Measurements from ENCODE around the gene PRPF38B. TPM values are rescaled to one million over a fixed set of nuclear protein-coding genes. Genes with fewer than 3 reads are reported as not detected.

The PRPF38B gene
- total and polyA plus RNA-seq, 2 donors (not counting 1 experiment from before 2014, with no cell fraction given) = 17.8 to 28.8 TPM

DNA sequence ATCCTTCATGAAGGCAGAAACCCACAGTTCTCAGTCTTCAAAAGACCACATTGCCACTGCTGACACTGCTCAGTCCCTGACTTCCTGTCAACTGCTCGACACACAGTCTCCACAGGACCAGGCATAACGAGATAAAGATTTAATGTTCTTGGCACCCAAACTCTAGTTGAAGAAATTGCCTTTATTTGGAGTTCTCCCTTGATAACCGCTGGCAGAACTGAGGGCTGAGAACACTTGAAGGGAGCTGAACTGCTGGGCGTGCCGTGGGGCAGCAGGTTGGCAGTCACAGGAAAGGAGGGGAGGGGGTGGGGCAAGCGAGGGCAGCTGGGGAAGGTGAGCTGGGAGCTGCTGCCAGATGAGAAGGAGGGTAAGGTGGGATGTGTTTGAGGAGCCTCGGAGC, 47.1 kb upstream of the PRPF38B start:
- no peaks in the 10 kb centered on the region for H4K20me1 ChIP-seq (ENCODE audit: control insufficient read depth, extremely low read depth, insufficient read depth, low read length)
- no peaks in the 10 kb centered on the region for H3K9me3 ChIP-seq (ENCODE audit: control insufficient read depth, insufficient read depth, low read depth, low read length)
- H3K4me2 ChIP-seq (ENCODE audit: extremely low read depth, insufficient read depth, low read length) = no peak overlapping the region
- H3K9ac ChIP-seq (ENCODE audit: insufficient read depth, low read length) = no peak overlapping the region
- no peak for DNase-seq (ENCODE audit: low read depth in 2 of 2)
- H3K4me1 ChIP-seq (ENCODE audit: control insufficient read depth, extremely low read depth, insufficient read depth, low read length) = peaks cover 7% of the 10 kb centered on the region
- H3K27me3 ChIP-seq (ENCODE audit: control insufficient read depth, insufficient read depth, low read length) = no peaks in the 10 kb centered on the region
- no peak overlapping the region for H3K27ac ChIP-seq (ENCODE audit: insufficient read depth, low read length)
- no peak overlapping the region for H2AFZ ChIP-seq (ENCODE audit: low read length)
- no peak overlapping the region for H3K4me3 ChIP-seq (replicated peaks in 1 of 4; ENCODE audit: control extremely low read depth in 1 of 4, insufficient read depth in 1 of 4, low read depth in 3 of 4, low read length in 4 of 4)
- no peak for TF ChIP-seq EZH2 (IDR thresholded peaks at IDR 0.05; ENCODE audit: low read length, missing control alignments)
- TF ChIP-seq, protein P1, sequence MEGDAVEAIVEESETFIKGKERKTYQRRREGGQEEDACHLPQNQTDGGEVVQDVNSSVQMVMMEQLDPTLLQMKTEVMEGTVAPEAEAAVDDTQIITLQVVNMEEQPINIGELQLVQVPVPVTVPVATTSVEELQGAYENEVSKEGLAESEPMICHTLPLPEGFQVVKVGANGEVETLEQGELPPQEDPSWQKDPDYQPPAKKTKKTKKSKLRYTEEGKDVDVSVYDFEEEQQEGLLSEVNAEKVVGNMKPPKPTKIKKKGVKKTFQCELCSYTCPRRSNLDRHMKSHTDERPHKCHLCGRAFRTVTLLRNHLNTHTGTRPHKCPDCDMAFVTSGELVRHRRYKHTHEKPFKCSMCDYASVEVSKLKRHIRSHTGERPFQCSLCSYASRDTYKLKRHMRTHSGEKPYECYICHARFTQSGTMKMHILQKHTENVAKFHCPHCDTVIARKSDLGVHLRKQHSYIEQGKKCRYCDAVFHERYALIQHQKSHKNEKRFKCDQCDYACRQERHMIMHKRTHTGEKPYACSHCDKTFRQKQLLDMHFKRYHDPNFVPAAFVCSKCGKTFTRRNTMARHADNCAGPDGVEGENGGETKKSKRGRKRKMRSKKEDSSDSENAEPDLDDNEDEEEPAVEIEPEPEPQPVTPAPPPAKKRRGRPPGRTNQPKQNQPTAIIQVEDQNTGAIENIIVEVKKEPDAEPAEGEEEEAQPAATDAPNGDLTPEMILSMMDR (conservative IDR thresholded peaks at IDR 0.05 in 1 of 2, IDR thresholded peaks at IDR 0.05 in 1 of 2; ENCODE audit: low read depth in 1 of 2, low read length in 2 of 2) = no peak
- no peaks in the 10 kb centered on the region for H3K36me3 ChIP-seq (ENCODE audit: control insufficient read depth, insufficient read depth, low read length)
- H3K79me2 ChIP-seq (ENCODE audit: control insufficient read depth, insufficient read depth, low read length) = no peaks in the 10 kb centered on the region

DNA sequence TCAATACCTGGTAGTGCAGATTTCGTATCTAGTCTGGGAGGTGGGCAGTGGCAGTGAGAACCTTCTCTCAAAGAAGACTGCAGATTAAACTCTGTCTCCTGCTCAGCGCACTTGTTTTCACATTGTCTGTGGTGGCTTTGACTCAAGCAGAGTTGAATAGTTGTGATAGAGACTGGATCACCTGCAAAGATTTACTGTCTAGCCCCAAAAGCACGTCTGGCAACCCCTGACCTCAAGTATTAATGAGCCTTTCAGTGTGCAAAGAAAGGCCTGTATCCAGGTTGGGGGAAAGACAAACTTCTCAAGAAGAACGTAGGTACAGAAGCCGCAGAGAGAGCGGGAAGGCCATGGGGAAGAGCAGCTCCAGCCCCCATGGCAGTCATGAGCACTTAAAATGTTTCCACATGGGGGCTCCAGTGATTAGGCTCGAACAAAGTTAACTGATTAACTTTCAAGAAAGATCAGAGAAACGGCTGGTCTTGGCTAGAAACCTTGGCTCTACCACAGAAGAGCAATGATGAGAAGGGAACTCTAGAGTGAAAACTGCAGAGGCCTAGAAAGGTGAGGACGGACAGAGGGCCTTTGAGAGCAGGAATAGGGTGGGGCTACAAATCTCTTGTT, 46.4 kb upstream of the PRPF38B start:
- H3K79me2 ChIP-seq (ENCODE audit: control insufficient read depth, insufficient read depth, low read length) = no peaks in the 10 kb centered on the region
- H3K4me2 ChIP-seq (ENCODE audit: extremely low read depth, insufficient read depth, low read length) = no peak overlapping the region
- DNase-seq (ENCODE audit: low read depth in 2 of 2) = no peak
- no peaks in the 10 kb centered on the region for H3K9me3 ChIP-seq (ENCODE audit: control insufficient read depth, insufficient read depth, low read depth, low read length)
- H3K4me3 ChIP-seq (replicated peaks in 1 of 4; ENCODE audit: control extremely low read depth in 1 of 4, insufficient read depth in 1 of 4, low read depth in 3 of 4, low read length in 4 of 4) = no peak overlapping the region
- no peaks in the 10 kb centered on the region for H3K27me3 ChIP-seq (ENCODE audit: control insufficient read depth, insufficient read depth, low read length)
- H3K4me1 ChIP-seq (ENCODE audit: control insufficient read depth, extremely low read depth, insufficient read depth, low read length) = peaks cover 7% of the 10 kb centered on the region
- H3K36me3 ChIP-seq (ENCODE audit: control insufficient read depth, insufficient read depth, low read length) = no peaks in the 10 kb centered on the region
- no peak overlapping the region for H3K9ac ChIP-seq (ENCODE audit: insufficient read depth, low read length)
- TF ChIP-seq EZH2 (IDR thresholded peaks at IDR 0.05; ENCODE audit: low read length, missing control alignments) = no peak
- TF ChIP-seq, protein P1 (conservative IDR thresholded peaks at IDR 0.05 in 1 of 2, IDR thresholded peaks at IDR 0.05 in 1 of 2; ENCODE audit: low read depth in 1 of 2, low read length in 2 of 2) = no peak
- no peak overlapping the region for H2AFZ ChIP-seq (ENCODE audit: low read length)
- H3K27ac ChIP-seq (ENCODE audit: insufficient read depth, low read length) = no peak overlapping the region
- no peaks in the 10 kb centered on the region for H4K20me1 ChIP-seq (ENCODE audit: control insufficient read depth, extremely low read depth, insufficient read depth, low read length)

DNA sequence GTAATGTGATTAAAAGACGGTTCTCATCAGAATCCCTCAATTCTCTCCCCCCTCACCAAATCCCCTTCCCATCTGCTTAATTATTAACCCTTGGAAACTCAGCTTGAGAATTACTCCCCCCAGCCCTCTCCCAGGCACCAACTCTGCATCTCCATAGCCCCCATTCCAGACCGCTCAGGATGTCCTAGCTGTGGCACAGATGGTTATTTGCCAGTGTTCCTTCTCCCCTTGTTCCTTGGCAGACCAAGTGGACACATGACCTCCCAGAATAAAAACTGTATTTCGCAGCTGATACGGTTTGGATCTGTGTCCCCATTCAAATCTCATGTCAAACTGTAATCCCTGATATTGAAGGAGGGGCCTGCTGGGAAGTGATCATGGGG, 45.9 kb upstream of the PRPF38B start:
- H4K20me1 ChIP-seq (ENCODE audit: control insufficient read depth, extremely low read depth, insufficient read depth, low read length) = no peaks in the 10 kb centered on the region
- no peak overlapping the region for H3K27ac ChIP-seq (ENCODE audit: insufficient read depth, low read length)
- no peak overlapping the region for H3K4me3 ChIP-seq (replicated peaks in 1 of 4; ENCODE audit: control extremely low read depth in 1 of 4, insufficient read depth in 1 of 4, low read depth in 3 of 4, low read length in 4 of 4)
- H3K79me2 ChIP-seq (ENCODE audit: control insufficient read depth, insufficient read depth, low read length) = no peaks in the 10 kb centered on the region
- peaks cover 7% of the 10 kb centered on the region for H3K4me1 ChIP-seq (ENCODE audit: control insufficient read depth, extremely low read depth, insufficient read depth, low read length)
- peak overlapping the region; percentile 85 for H2AFZ ChIP-seq (ENCODE audit: low read length)
- TF ChIP-seq, protein P1 (conservative IDR thresholded peaks at IDR 0.05 in 1 of 2, IDR thresholded peaks at IDR 0.05 in 1 of 2; ENCODE audit: low read depth in 1 of 2, low read length in 2 of 2) = no peak
- TF ChIP-seq EZH2 (IDR thresholded peaks at IDR 0.05; ENCODE audit: low read length, missing control alignments) = no peak
- no peak overlapping the region for H3K4me2 ChIP-seq (ENCODE audit: extremely low read depth, insufficient read depth, low read length)
- H3K36me3 ChIP-seq (ENCODE audit: control insufficient read depth, insufficient read depth, low read length) = no peaks in the 10 kb centered on the region
- H3K9me3 ChIP-seq (ENCODE audit: control insufficient read depth, insufficient read depth, low read depth, low read length) = no peaks in the 10 kb centered on the region
- H3K27me3 ChIP-seq (ENCODE audit: control insufficient read depth, insufficient read depth, low read length) = no peaks in the 10 kb centered on the region
- DNase-seq (ENCODE audit: low read depth in 2 of 2) = no peak
- H3K9ac ChIP-seq (ENCODE audit: insufficient read depth, low read length) = no peak overlapping the region

All from fibroblast of lung (primary cell).